NCI-H2029 treated with DMSO at 0.1 percent for 48 hours (cell line): ENCODE results near the gene MRI1.
"Not testable (repeated sequence)": the region's sequence is repeated elsewhere in the genome, so short reads cannot be mapped to it uniquely, and the experiment has no call there.

Source experiments
- DNase-seq: peaks from one replicate; lab custom pipeline; 2025; lab: John Stamatoyannopoulos, UW

Gene MRI1

DNA sequence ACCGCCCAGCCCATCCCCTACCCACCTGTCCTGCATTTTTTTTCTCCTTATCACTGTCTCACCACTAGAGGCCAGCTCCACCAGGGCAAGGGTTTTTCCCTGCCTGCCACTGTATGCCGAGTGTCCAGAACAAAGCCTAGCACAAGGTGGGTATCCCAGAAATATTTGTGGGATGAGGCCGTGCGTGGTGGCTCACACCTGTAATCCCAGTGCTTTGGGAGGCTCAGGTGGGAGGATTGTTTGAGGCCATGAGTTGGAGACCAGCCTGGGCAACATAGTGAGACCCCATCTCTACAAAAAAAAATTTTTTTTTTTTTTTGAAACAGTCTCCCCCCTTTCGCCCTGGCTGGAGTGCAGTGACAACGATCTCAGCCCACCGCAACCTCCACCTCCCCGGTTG, 2.9 kb upstream of the MRI1 start:
- DNase-seq = no peak

DNA sequence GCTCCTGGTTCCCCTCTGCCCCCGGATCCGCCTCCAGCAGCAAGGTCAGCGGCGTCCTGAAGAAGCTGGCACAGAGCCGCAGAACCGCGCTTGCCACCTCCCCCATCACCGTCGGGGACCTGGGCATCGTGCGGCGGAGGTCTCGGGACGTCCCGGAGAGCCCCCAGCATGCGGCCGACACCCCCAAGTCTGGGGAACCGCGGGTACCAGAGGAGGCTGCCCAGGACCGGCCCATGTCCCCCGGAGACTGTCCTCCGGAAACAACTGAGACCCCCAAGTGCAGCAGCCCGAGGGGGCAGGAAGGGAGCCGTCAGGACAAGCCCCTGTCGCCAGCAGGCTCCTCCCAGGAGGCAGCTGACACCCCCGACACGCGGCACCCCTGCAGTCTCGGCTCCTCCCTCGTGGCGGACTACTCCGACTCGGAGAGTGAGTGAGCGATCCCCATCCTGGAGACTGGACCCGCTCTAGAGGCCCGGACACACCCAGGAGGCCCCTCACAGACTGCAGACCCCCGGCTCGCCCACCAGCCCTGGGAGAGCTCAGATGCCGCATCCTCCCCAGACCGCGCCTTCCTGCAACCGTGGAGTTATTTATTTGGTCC, 1.6 kb upstream of the MRI1 start:
- DNase-seq = no peak

GRCh38 chr19:13763265-13763664, 1.1 kb upstream of the MRI1 start:
- DNase-seq = no peak

DNA sequence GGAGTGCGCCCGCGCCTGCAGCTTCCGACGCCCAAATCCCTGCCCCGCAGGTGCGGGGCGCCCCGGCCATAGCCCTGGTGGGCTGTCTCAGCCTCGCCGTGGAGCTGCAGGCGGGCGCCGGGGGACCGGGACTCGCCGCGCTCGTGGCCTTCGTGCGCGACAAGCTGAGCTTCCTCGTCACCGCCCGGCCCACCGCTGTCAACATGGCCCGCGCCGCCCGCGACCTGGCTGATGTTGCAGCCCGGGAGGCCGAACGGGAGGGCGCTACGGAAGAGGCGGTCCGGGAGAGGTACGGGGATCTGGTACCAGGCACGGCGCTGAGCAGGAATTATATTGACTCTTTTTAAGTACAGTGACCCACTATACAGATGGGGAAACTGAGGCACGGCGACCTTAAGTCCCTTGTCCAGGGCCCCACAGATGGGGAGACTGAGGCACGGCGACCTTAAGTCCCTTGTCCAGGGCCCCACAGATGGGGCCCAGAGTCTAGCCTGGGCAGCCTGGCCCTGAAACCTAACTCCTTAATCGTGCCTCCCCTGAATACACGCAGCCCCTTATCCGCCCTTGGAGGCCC, 586 bp downstream of the MRI1 start:
- no peak for DNase-seq

DNA sequence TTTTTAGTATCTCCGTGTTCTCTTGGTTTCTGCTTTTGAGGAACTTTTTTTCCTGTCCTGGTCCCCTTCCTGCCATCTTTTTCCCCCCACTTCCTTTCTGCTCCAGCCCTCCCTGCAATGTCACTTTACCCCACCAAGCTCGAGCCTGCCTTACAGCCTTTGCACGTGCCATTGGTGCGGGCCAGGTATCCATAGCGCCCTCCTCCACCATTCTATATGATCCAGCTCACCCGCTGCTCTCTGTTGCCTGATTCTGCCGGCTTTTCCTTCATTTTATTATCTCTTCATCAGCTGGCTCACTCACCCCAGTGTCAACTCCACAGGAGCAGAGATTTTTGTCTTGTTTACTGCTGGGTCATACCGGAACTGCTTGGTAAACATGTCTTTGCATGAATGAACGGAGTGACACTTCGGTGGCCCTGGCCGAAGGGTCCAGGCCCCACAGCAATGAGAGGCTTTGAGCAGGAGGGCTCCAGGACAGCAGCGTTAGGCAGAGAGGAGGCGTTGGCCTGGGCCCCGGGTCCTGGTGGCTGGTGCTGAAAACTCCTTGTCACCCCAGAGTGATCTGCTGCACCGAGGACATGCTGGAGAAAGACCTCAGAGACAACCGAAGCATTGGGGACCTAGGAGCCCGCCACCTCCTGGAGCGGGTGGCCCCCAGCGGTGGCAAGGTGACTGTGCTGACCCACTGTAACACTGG, 1.2 kb downstream of the MRI1 start:
- no peak for DNase-seq

GRCh38 chr19:13766095-13766481, 1.8 kb downstream of the MRI1 start:
- DNase-seq = no peak

DNA sequence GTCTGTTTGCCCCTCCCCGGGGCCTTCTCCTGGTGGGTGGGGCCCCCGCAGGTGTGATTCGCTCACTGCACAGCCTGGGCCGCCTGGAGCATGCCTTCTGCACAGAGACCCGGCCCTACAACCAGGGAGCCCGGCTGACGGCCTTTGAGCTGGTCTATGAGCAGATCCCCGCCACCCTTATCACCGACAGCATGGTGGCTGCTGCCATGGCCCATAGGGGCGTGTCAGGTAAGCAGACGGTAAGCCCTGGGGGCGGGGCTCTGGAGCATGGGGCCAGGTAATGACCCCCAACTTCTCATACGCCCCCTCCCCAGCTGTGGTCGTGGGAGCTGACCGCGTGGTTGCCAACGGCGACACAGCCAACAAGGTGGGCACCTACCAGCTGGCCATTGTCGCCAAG, 4.2 kb downstream of the MRI1 start:
- DNase-seq = no peak

DNA sequence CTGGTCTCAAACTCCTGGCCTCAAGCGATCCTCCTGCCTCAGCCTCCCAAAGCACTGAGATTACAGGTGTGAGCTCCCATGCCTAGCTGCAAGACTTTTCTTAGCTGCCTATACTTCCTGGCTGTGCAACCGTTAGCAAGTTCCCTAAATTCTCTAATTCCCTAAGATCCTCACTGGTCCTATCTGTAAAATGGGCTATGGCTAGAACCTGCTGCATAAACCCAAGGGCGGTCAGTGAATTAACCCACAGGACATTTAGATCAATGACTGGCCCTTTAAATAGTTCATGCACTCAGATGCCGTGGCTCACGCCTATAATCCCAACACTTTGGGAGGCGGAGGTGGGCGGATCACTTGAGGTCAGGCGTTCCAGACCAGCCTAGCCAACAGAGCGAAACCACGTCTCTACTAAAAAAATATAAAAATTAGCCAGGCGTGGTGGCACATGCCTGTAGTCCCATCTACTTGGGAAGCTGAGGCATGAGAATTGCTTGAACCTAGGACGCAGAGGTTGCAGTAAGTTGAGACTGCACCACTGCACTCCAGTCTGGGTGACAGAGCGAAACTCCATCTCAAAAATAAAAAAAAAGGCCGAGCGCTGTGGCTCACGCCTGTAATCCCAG, 5.8 kb downstream of the MRI1 start:
- no peak for DNase-seq

DNA sequence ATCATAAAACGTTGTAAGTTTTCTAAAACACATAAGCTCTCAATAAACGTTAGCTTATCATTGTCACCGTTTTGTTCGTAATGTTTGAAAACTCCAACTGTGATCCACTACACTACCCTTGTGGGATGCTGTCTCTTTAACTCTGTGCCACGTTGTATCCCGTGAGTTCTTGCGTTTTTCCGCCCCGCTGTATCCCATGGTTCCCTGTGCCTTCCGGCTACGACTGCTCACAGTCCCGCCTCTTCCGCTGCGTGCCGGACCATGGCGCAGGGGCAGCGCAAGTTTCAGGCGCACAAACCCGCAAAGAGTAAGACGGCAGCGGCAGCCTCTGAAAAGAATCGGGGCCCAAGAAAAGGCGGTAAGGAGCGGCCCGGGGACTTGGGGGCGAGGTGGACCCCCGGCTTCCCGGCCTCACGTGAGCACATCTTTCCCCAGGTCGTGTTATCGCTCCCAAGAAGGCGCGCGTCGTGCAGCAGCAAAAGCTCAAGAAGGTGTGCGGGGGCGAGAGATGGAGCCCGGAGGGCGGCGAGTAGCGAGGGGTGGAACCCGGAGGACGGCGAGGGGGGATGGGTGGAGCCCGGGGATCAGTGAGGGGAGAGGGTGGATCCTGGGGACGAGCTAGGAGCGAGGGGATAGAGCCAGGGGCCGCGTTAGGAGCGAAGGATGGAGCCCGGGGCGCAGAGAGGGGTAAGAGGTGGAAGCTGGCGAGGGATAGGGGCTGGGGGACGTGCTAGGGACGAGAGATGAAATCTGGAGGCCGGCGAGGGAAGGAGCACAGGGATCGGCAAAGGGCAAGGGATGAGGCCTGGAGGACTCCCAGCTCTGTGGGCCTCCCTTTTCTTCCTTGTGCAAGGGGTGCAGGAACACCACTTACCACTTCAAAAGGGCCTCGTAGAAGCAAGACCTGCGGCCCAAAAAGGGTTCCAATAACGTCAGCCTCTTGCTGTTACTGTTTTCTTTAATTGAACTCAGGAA, 10.2 kb downstream of the MRI1 start, which contains the start of gene C19orf53:
Gene C19orf53 (plus strand): TSS at position 240 of the 975 bp plus-strand sequence. CDS start 22 bp downstream, at position 262.
- peak; percentile 93 for DNase-seq

DNA sequence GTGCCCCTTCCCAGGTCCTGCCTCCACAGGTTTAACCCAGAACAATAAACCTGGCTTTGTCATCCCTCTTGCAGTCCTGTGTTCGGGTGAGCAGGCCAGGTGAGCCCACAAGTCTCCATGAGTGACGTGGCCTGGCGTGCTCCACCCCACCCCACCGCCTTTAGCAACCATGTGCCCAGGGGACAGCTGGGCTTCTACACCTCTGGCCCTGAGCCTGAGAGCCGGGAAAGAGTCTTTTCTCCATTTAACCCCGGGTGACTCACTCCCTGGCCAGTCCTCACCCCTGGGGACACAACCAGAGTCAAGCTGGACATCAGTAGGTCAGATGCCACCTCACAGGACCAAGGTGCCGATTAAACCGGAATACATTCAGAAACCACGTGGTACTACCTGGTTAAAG, 14.1 kb downstream of the MRI1 start:
- no peak for DNase-seq

- DNase-seq = no peak
These were observed 14.5 kb downstream of the MRI1 start for GRCh38 chr19:13778847-13779246.

GRCh38 chr19:13779794-13780193, 15.5 kb downstream of the MRI1 start:
- not testable (repeated sequence) for DNase-seq

DNA sequence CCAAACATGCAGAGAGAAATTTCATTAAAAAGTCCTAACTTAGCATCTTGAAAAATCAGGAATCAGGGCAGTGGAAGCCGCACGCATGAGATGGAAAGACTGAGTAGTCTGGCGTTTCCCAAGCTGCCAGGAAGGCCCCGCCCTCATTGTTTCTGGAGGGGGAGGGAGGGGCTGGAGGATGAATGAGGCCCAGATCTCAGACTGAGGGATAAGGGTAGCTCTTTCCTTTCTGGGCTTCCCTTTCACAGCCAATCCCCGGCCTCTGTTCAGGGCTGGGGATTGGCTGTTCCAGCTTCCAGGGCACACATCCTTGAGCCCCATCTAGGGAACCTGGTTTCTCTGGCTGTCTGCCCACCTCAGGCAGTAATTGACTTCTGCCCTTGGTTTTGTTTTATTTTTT, 17.2 kb downstream of the MRI1 start:
- DNase-seq = peak; percentile 38

- DNase-seq = no peak
These were observed 18.2 kb downstream of the MRI1 start for GRCh38 chr19:13782537-13782936.

DNA sequence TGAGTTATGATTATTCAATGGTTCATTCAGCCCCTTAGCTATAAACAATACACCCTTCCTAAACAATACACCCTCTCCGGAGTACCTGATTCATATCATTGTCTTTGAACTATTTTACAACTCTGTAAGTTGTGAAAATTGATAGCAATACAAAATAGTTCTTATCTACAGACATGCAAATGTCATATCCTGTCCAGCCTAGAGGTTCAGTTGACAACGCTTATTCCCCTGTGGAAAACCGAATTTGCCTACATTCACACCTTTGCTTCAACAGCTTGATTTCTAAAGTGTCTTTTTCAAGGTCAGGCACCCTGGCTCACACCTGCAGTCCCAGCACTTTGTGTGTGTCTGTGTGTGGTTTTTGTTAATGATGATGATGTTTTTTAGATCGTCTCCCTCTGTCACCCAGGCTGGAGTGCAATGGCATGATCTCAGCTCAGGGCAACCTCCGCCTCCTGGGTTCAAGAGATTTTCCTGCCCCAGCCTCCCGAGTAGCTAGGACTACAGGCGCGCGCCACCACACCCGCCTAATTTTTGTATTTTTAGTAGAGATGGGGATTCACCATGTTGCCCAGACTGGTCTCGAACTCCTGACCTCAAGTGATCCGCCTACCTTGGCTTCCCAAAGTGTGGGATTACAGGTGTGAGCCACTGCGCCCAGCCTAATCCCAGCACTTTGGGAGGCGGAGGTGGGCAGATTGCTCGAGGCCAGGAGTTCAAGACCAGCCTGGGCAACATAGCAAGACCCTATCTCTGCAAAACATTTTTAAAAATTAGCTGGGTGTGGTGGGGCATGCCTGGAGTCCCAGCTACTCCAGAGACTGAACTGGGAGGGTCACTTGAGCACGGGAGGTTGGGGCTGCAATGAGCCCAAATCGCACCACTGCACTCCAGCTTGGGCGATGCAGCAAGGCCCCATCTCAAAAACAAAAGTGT, 19.5 kb downstream of the MRI1 start:
- DNase-seq = no peak

DNA sequence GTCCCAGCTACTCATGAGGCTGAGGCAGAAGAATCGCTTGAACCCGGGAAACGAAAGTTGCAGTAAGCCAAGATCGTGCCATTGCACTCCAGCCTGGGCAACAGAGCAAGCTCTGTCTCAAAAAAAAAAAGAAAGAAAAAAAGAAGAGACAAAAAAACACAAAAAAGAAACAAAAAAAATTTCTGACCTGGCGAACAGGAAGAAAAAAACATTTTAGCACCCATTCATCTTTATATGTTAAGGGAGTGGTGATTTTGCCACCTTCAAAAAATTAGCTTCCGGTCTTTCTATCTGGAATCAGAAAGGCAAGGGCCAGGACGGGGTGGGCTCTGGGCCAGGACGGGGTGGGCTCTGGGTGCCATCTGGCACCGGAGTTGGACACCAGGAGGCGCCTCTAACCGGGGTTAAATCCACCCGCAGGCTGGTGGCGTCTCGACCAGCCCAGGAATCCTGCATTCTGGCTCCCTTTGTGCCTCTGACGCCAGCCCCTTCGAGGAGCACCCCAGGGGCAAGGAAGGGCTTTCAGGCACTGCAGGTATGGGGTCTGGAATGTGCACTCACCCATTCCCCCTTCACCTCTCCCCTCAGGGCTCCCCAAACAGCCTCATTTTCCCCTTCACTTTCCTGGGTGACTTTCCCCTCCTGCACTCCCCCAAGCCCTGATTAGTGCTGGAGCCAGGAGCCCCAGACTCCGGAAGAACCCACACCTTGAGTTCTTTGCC, 20.6 kb downstream of the MRI1 start:
- no peak for DNase-seq

DNA sequence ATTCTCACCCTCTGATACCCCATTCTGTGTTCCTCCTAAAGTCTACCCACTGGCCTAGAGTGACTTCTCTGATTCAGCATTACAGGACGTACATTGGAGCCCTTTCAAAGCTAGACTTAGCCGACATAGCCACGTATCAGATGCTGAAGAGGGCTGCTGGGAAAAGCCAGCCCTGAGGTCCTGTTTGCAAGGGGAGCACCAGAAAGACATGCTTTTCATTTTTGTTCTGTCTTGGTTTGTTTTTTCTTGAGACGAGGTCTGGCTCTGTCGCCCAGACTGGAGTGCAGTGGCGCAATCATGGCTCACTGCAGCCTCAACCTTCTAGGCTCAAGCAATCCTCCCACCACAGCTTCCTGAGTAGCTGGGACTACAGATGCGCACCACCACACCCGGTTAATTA, 24.7 kb downstream of the MRI1 start:
- DNase-seq = no peak

DNA sequence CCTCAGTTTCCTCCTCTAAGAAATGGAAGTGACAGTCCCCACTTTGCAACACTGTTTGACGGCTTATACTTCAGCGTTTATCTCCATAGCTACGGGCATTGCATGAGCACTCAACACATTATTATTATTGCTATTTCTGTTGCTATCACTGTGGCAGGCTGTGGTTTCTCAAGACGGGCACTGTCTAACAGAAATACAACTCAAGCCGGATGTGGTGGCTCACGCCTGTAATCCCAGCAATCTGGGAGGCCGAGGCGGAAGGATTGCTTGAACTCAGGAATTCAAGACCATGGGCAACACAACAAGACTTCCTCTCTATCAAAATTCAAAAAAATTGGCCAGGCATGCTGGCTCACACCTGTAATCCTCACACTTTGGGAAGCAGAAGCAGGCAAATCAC, 26.0 kb downstream of the MRI1 start:
- no peak for DNase-seq

DNA sequence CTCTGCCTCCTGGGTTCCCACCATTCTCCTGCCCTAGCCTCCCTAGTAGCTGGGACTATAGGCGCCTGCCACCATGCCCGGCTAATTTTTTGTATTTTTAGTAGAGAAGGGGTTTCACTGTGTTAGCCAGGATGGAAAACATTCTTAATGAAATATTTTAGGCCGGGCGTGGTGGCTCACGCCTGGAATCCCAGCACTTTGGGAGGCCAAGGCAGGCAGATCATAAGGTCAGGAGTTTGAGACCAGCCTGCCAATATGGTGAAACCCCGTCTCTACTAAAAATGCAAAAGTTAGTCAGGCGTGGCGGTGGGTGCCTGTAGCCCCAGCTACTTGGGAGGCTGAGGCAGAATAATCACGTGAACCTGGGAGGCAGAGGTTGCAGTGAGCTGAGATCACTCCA, 29.0 kb downstream of the MRI1 start:
- not testable (repeated sequence) for DNase-seq

GRCh38 chr19:13794398-13794756, 30.1 kb downstream of the MRI1 start:
- no peak for DNase-seq
